Measurements from ENCODE around the gene PAX7. TPM values are rescaled to one million over a fixed set of nuclear protein-coding genes. Genes with fewer than 3 reads are reported as not detected.
A peak's percentile ranks its signal among the peaks of the same experiment; 100 is the strongest.

PAX7 gene
- total RNA-seq, 6 experiments from 2014 or later, result not detected

DNA sequence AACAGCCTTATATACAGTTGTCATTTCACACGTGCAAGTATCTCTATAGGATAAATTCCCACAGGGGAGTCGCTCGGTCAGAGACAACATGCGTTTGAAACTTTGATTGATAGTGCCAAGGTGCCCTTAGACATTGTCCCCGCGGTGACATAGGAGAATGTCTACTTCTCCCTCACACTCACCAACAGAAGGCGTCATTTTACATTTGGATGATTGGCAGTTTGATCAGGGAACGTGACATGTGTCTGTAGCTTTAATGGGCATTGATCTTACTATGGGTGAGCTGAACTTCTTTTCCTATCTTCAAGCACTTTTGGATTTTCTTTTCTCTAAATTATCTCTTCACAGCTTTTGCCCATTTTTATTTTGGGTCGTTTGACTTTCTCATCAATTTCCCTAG lies 42.6 kb upstream of the PAX7 start:
- H3K4me1 Mint-ChIP-seq (ENCODE audit: low read depth), result 0 out of 2 replicates have a peak, but pooled peaks cover 5% of the 10 kb centered on the region
- no peak for DNase-seq
- no peaks in the 10 kb centered on the region for H3K36me3 Mint-ChIP-seq (ENCODE audit: low read depth)
- no peak overlapping the region for H3K4me3 Mint-ChIP-seq
- no peak overlapping the region for H3K27ac Mint-ChIP-seq
- peaks cover 18% of the 10 kb centered on the region for H3K27me3 Mint-ChIP-seq (ENCODE audit: insufficient read depth)
- TF ChIP-seq, protein P1, sequence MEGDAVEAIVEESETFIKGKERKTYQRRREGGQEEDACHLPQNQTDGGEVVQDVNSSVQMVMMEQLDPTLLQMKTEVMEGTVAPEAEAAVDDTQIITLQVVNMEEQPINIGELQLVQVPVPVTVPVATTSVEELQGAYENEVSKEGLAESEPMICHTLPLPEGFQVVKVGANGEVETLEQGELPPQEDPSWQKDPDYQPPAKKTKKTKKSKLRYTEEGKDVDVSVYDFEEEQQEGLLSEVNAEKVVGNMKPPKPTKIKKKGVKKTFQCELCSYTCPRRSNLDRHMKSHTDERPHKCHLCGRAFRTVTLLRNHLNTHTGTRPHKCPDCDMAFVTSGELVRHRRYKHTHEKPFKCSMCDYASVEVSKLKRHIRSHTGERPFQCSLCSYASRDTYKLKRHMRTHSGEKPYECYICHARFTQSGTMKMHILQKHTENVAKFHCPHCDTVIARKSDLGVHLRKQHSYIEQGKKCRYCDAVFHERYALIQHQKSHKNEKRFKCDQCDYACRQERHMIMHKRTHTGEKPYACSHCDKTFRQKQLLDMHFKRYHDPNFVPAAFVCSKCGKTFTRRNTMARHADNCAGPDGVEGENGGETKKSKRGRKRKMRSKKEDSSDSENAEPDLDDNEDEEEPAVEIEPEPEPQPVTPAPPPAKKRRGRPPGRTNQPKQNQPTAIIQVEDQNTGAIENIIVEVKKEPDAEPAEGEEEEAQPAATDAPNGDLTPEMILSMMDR (IDR thresholded peaks at IDR 0.05), result no peak
- H3K9me3 Mint-ChIP-seq, result no peaks in the 10 kb centered on the region

DNA sequence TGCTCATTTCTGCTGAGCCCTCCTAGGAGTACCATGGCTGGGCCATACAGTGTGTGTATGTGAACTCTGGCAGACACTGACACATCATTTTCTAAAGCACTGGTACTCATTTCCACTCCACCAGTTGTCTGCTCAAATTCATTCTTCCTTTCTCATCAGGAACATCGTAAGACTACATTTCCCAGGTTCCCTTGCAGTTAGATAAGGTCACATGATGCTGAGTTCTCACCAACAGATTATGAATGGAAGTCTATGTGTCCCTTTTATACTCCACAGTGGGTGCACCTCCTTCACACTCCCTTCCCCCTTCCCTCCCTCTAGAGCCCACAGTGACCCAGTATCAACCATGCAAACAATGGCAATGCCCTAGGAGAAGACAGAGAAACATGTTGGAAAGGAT lies 38.3 kb upstream of the PAX7 start:
- TF ChIP-seq, protein P1 (IDR thresholded peaks at IDR 0.05), result no peak

DNA sequence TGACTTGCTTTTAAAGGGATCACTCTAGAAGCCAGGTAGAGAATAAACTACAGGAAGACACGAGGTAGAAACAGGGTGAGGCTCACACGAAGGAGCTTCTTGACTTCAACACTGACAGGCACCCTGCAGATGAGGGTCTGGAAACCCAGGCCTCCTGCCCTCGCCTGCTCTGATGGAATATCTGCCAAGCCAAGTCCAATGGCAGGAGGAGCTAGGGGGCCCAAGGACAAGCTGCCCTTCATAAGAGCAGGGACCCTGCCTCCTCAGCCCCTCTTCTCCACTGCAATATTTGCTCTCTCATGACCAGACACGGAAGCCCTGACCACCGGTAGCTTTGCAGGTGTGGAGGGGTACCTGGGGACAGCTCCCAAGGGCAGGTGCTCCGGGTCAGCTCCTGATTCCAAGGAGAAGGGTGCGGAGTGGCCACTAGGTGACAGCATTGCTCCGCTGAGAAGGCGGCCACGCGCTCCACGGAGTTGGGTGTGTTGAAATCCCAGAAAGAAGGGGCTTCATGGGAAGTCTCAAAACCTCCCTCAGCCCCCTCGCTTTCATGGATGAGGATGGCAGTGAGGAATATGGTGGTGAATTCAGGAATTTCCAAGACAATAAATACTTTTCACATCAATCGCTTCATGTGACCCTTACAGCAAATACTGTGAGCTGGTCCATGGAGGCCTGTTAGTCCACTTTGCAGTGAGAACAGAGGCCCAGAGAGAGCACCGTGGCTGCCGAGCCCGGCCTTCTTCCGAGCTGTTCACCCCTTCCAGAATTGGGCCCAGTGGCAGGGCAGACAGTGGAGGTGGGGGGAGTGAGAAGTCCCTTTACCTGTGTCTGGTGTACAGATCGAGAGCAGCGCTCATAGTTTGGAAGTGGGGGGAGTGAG lies 33.2 kb upstream of the PAX7 start:
- H3K4me3 Mint-ChIP-seq, result no peak overlapping the region
- DNase-seq, result no peak
- H3K9me3 Mint-ChIP-seq, result no peaks in the 10 kb centered on the region

More for the DNA sequence above, 38.3 kb upstream of the PAX7 start:
- DNase-seq, result no peak
- Mint-ChIP-seq H3K4me3 (no peak overlapping the region), H3K27me3 (ENCODE audit: insufficient read depth) (peaks cover 10% of the 10 kb centered on the region), H3K36me3 (ENCODE audit: low read depth) (no peaks in the 10 kb centered on the region), H3K9me3 (no peaks in the 10 kb centered on the region), H3K27ac (no peak overlapping the region), H3K4me1 (ENCODE audit: low read depth) (no peaks in the 10 kb centered on the region)

DNA sequence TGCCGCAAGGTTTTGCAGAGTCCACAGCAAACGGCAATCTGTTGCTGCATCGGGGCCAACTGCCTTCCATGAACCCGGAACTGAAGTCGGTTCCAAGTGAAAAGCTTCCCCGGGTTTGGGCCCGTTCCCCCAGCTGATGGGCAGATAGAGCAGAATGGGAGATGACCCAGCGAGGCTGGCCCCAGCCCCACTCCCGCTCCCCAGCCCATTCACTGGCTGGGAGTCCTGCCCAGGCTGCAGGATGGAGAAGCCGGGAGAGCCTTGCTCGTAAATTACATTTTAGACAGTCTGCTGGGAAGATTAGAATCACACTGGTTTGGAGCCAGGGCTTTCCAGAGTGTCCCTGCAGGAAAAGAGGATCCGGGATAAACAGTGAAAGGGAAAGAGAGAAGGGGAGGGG lies 31.6 kb upstream of the PAX7 start:
- H3K9me3 Mint-ChIP-seq, result no peaks in the 10 kb centered on the region
- DNase-seq, result no peak
- TF ChIP-seq, protein P1 (IDR thresholded peaks at IDR 0.05), result no peak
- H3K4me1 Mint-ChIP-seq (ENCODE audit: low read depth), result no peaks in the 10 kb centered on the region
- no peak overlapping the region for H3K4me3 Mint-ChIP-seq
- peaks cover 34% of the 10 kb centered on the region for H3K27me3 Mint-ChIP-seq (ENCODE audit: insufficient read depth)
- no peaks in the 10 kb centered on the region for H3K36me3 Mint-ChIP-seq (ENCODE audit: low read depth)
- no peak overlapping the region for H3K27ac Mint-ChIP-seq

More for the DNA sequence above, 33.2 kb upstream of the PAX7 start:
- Mint-ChIP-seq H3K36me3 (ENCODE audit: low read depth) (no peaks in the 10 kb centered on the region), H3K27ac (no peak overlapping the region), H3K27me3 (ENCODE audit: insufficient read depth) (peaks cover 23% of the 10 kb centered on the region), H3K4me1 (ENCODE audit: low read depth) (no peaks in the 10 kb centered on the region)
- TF ChIP-seq, protein P1 (IDR thresholded peaks at IDR 0.05), result peak; percentile 96

DNA sequence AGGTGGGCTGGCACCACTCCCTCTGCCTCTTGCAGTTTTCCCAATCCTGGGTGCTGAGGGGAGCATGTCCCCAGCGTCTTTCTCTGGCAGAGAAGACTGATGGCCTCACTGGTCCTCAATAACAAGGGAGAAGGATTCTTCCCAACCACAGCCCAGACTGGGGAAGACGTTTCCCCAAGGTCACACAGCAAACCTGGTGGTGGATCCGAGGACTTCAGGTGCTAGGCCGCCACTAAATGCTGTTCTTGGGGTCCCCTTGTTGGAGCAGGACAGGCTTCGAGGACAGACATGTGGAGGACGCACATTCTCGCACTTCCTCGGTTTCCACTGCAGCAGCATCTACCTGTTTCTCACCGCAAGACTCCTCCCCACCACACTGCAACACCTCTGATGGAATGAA lies 30.9 kb upstream of the PAX7 start:
- peaks cover 34% of the 10 kb centered on the region for H3K27me3 Mint-ChIP-seq (ENCODE audit: insufficient read depth)
- no peaks in the 10 kb centered on the region for H3K36me3 Mint-ChIP-seq (ENCODE audit: low read depth)
- no peak for DNase-seq
- no peaks in the 10 kb centered on the region for H3K4me1 Mint-ChIP-seq (ENCODE audit: low read depth)
- H3K9me3 Mint-ChIP-seq, result no peaks in the 10 kb centered on the region
- no peak overlapping the region for H3K4me3 Mint-ChIP-seq
- no peak overlapping the region for H3K27ac Mint-ChIP-seq
- TF ChIP-seq, protein P1 (IDR thresholded peaks at IDR 0.05), result peak; percentile 46
